HG03469 (cell line): ENCODE measurements around the gene FOXS1.

Experiments
- ATAC-seq: cut with Tn5 transposase; IDR thresholded peaks from one replicate; pipeline ENCODE4 v1.9.1; 2021; ENCODE audit warnings: mild to moderate bottlenecking, moderate library complexity, moderate number of reproducible peaks; ENCODE audit not compliant: unreplicated experiment

Gene FOXS1

GRCh38 chr20:31861385-31862156 lies 16.2 kb upstream of the FOXS1 start:
- no peak for ATAC-seq

- ATAC-seq, result no peak
Observed at GRCh38 chr20:31861135-31861384, 15.7 kb upstream of the FOXS1 start.

- no peak for ATAC-seq
Observed at GRCh38 chr20:31860390-31861134, 15.2 kb upstream of the FOXS1 start.

- ATAC-seq, result no peak
Observed at GRCh38 chr20:31859998-31860380, 14.6 kb upstream of the FOXS1 start.

- no peak for ATAC-seq
Observed at GRCh38 chr20:31859266-31859997, 14.0 kb upstream of the FOXS1 start.

GRCh38 chr20:31858760-31859083 lies 13.3 kb upstream of the FOXS1 start:
- no peak for ATAC-seq

- no peak for ATAC-seq
Observed at GRCh38 chr20:31857861-31858759, 12.7 kb upstream of the FOXS1 start.

GRCh38 chr20:31856516-31856915 lies 11.1 kb upstream of the FOXS1 start:
- no peak for ATAC-seq

- ATAC-seq, result no peak
Observed at GRCh38 chr20:31853481-31853880, 8.1 kb upstream of the FOXS1 start.

- no peak for ATAC-seq
Observed at GRCh38 chr20:31851240-31851955, 6.0 kb upstream of the FOXS1 start.

- no peak for ATAC-seq
Observed at GRCh38 chr20:31849306-31849930, 4.0 kb upstream of the FOXS1 start.

- no peak for ATAC-seq
Observed at GRCh38 chr20:31848088-31848999, 2.9 kb upstream of the FOXS1 start.

GRCh38 chr20:31846793-31847138 lies 1.4 kb upstream of the FOXS1 start:
- ATAC-seq, result no peak

GRCh38 chr20:31844737-31845299 lies 586 bp downstream of the FOXS1 start:
- no peak for ATAC-seq

GRCh38 chr20:31843881-31844280 lies 1.5 kb downstream of the FOXS1 start:
- ATAC-seq, result no peak

- no peak for ATAC-seq
Observed at GRCh38 chr20:31843288-31843687, 2.1 kb downstream of the FOXS1 start.

GRCh38 chr20:31842471-31843157 lies 2.8 kb downstream of the FOXS1 start:
- no peak for ATAC-seq

- no peak for ATAC-seq
Observed at GRCh38 chr20:31841928-31842327, 3.5 kb downstream of the FOXS1 start.
